Right atrium auricular region (tissue), 2 donors: ENCODE measurements around the gene TUBGCP2. TPM values are rescaled to one million over a fixed set of nuclear protein-coding genes. Genes with fewer than 3 reads are reported as not detected.
A peak's percentile ranks its signal among the peaks of the same experiment; 100 is the strongest.

Source experiments
- DNase-seq: peaks from one replicate; pipeline ENCODE4 v3.0.0-alpha.2; 2019; ENCODE audit warnings: low spot score
- H3K27ac ChIP-seq, 2 donors: fragments of 200-600 bp; sonication (generic); 1 replicate in 1 of 2; 2 replicates in 1 of 2; pipeline ENCODE4 v1.5.1; 2016 to 2019
- H3K27me3 ChIP-seq, 2 donors: fragments of 200-600 bp; sonication (generic); one replicate each; pipeline versions ENCODE4 v1.5.1 to v1.6.0; 2017 to 2019
- H3K36me3 ChIP-seq: fragments of 200-600 bp; sonication (generic); one replicate; pipeline ENCODE4 v1.5.1; 2016
- H3K4me1 ChIP-seq, 2 donors: fragments of 200-600 bp; sonication (generic); one replicate each; pipeline versions ENCODE4 v1.5.1 to v1.6.0; 2017 to 2019
- H3K4me3 ChIP-seq, 2 donors: fragments of 200-600 bp; sonication (generic); 1 replicate in 1 of 2; 2 replicates in 1 of 2; pipeline ENCODE4 v1.5.1; 2017 to 2019; ENCODE audit warnings: mild to moderate bottlenecking in 1 of 2, moderate library complexity in 1 of 2
- H3K9me3 ChIP-seq, 2 donors: fragments of 200-600 bp; sonication (generic); one replicate each; pipeline ENCODE4 v1.5.1; 2019
- CTCF ChIP-seq, 2 donors: fragments of 200-600 bp; sonication (generic); IDR thresholded peaks; one replicate each; pipeline ENCODE4 v1.5.1; 2019; ENCODE audit warnings: antibody characterized with exemption in 2 of 2
- total RNA-seq, 2 donors: library from RNA; depleted of rRNA; stranded (reverse); fragments of >200 nt; gene quantifications; one replicate each; pipeline ENCODE4 v1.1.0, GENCODE V29; 2016

The TUBGCP2 gene
- total RNA-seq, 2 donors from 2014 or later = 22.1 to 30.4 TPM

GRCh38 chr10:133263674-133264073 lies 45.0 kb downstream of the TUBGCP2 start:
- Histone ChIP-seq H3K9me3 (no peaks in the 10 kb centered on the region), H3K36me3 (no peaks in the 10 kb centered on the region), H3K4me1 (peaks cover 0 to 35% of the 10 kb centered on the region in 2 donors), H3K4me3 (no peak overlapping the region), H3K27ac (no peak overlapping the region), H3K27me3 (no peaks in the 10 kb centered on the region)
- TF ChIP-seq CTCF (IDR thresholded peaks at IDR 0.05) = no peak
- no peak for DNase-seq

- no peak for DNase-seq
- Histone ChIP-seq H3K9me3 (no peaks in the 10 kb centered on the region), H3K27me3 (no peaks in the 10 kb centered on the region), H3K27ac (no peak overlapping the region), H3K4me3 (no peak overlapping the region), H3K4me1 (peaks cover 0 to 45% of the 10 kb centered on the region in 2 donors), H3K36me3 (no peaks in the 10 kb centered on the region)
- TF ChIP-seq CTCF (IDR thresholded peaks at IDR 0.05) = no peak
These were observed 46.0 kb downstream of the TUBGCP2 start for GRCh38 chr10:133262696-133263095.

- Histone ChIP-seq H3K4me1 (peaks cover 0 to 52% of the 10 kb centered on the region in 2 donors), H3K27me3 (no peaks in the 10 kb centered on the region), H3K27ac (peak overlapping the region; percentile 87 to 88), H3K36me3 (no peaks in the 10 kb centered on the region), H3K4me3 (peak overlapping the region; percentile 74 to 76), H3K9me3 (no peaks in the 10 kb centered on the region)
- peak; percentile 84 for DNase-seq
- TF ChIP-seq CTCF (IDR thresholded peaks at IDR 0.05) = no peak
These were observed 46.8 kb downstream of the TUBGCP2 start for GRCh38 chr10:133261726-133262325.

- no peak for TF ChIP-seq CTCF (IDR thresholded peaks at IDR 0.05)
- Histone ChIP-seq H3K9me3 (no peaks in the 10 kb centered on the region), H3K36me3 (no peaks in the 10 kb centered on the region), H3K4me1 (peaks cover 0 to 52% of the 10 kb centered on the region in 2 donors), H3K27ac (peak overlapping the region; percentile 87 to 88), H3K27me3 (no peaks in the 10 kb centered on the region), H3K4me3 (peak overlapping the region; percentile 74 to 76)
- peak; percentile 61 for DNase-seq
These were observed 47.6 kb downstream of the TUBGCP2 start for GRCh38 chr10:133260895-133261725.

GRCh38 chr10:133259602-133259989 lies 49.1 kb downstream of the TUBGCP2 start:
- H3K27me3 ChIP-seq = no peaks in the 10 kb centered on the region
- no peak for TF ChIP-seq CTCF (IDR thresholded peaks at IDR 0.05)
- H3K4me3 ChIP-seq = no peak overlapping the region
- no peaks in the 10 kb centered on the region for H3K9me3 ChIP-seq
- no peaks in the 10 kb centered on the region for H3K36me3 ChIP-seq
- peak overlapping the region; percentile 41 to 52 for H3K27ac ChIP-seq
- H3K4me1 ChIP-seq = peaks cover 0 to 52% of the 10 kb centered on the region in 2 donors
- peak; percentile 60 for DNase-seq
